ENCODE results near the gene GPC5.

The GPC5 gene

GRCh38 chr13:92566767-92567166, 1168.3 kb downstream of the GPC5 start:
- no peak for DNase-seq (ENCODE audit: low read depth)

- DNase-seq (ENCODE audit: low read depth), result no peak
Measured at GRCh38 chr13:92572190-92572589, 1173.8 kb downstream of the GPC5 start.

- DNase-seq (ENCODE audit: low read depth), result no peak
Measured at GRCh38 chr13:92573467-92574057, 1175.1 kb downstream of the GPC5 start.

- DNase-seq (ENCODE audit: low read depth), result no peak
Measured at GRCh38 chr13:92574499-92574898, 1176.1 kb downstream of the GPC5 start.

GRCh38 chr13:92575777-92576176, 1177.4 kb downstream of the GPC5 start:
- no peak for DNase-seq (ENCODE audit: low read depth)

- no peak for DNase-seq (ENCODE audit: low read depth)
Measured at GRCh38 chr13:92578358-92578757, 1179.9 kb downstream of the GPC5 start.

GRCh38 chr13:92589955-92590354, 1191.5 kb downstream of the GPC5 start:
- DNase-seq (ENCODE audit: low read depth), result no peak

- DNase-seq (ENCODE audit: low read depth), result no peak
Measured at GRCh38 chr13:92590503-92590908, 1192.1 kb downstream of the GPC5 start.

- DNase-seq (ENCODE audit: low read depth), result no peak
Measured at GRCh38 chr13:92591117-92591516, 1192.7 kb downstream of the GPC5 start.

- no peak for DNase-seq (ENCODE audit: low read depth)
Measured at GRCh38 chr13:92592757-92593156, 1194.3 kb downstream of the GPC5 start.

- DNase-seq (ENCODE audit: low read depth), result no peak
Measured at GRCh38 chr13:92602560-92602959, 1204.1 kb downstream of the GPC5 start.

- DNase-seq (ENCODE audit: low read depth), result no peak
Measured at GRCh38 chr13:92609376-92609775, 1211.0 kb downstream of the GPC5 start.

- no peak for DNase-seq (ENCODE audit: low read depth)
Measured at GRCh38 chr13:92612892-92613291, 1214.5 kb downstream of the GPC5 start.

GRCh38 chr13:92613921-92614320, 1215.5 kb downstream of the GPC5 start:
- no peak for DNase-seq (ENCODE audit: low read depth)

GRCh38 chr13:92621985-92622384, 1223.6 kb downstream of the GPC5 start:
- DNase-seq (ENCODE audit: low read depth), result no peak

- DNase-seq (ENCODE audit: low read depth), result no peak
Measured at GRCh38 chr13:92622905-92623304, 1224.5 kb downstream of the GPC5 start.

GRCh38 chr13:92626274-92626673, 1227.9 kb downstream of the GPC5 start:
- no peak for DNase-seq (ENCODE audit: low read depth)

- no peak for DNase-seq (ENCODE audit: low read depth)
Measured at GRCh38 chr13:92640936-92641335, 1242.5 kb downstream of the GPC5 start.

GRCh38 chr13:92649140-92649813, 1250.9 kb downstream of the GPC5 start:
- DNase-seq (ENCODE audit: low read depth), result no peak

GRCh38 chr13:92656103-92656502, 1257.7 kb downstream of the GPC5 start:
- DNase-seq (ENCODE audit: low read depth), result no peak

- DNase-seq (ENCODE audit: low read depth), result no peak
Measured at GRCh38 chr13:92656648-92657047, 1258.2 kb downstream of the GPC5 start.

GRCh38 chr13:92657565-92657964, 1259.1 kb downstream of the GPC5 start:
- no peak for DNase-seq (ENCODE audit: low read depth)

GRCh38 chr13:92658293-92658692, 1259.9 kb downstream of the GPC5 start:
- DNase-seq (ENCODE audit: low read depth), result no peak

- DNase-seq (ENCODE audit: low read depth), result no peak
Measured at GRCh38 chr13:92661406-92661805, 1263.0 kb downstream of the GPC5 start.

Measured in HS-5 (cell line).